Testis (tissue), 2 donors: ENCODE results near the gene PLSCR1.

Source experiments
- CTCF ChIP-seq, 3 experiments: fragments of 450-650 bp in 2 of 3; fragments of 200-600 bp in 1 of 3; sonication (generic) in 1 of 3; IDR thresholded peaks; one replicate each; pipeline ENCODE4 v1.5.1; 2016 to 2019; ENCODE audit warnings: antibody characterized with exemption in 3 of 3, mild to moderate bottlenecking in 2 of 3, moderate library complexity in 1 of 3
- POLR2A ChIP-seq: fragments of 450-650 bp; IDR thresholded peaks from one replicate; pipeline ENCODE4 v1.6.1; 2017; ENCODE audit warnings: antibody characterized with exemption, mild to moderate bottlenecking, moderate library complexity

- TF ChIP-seq CTCF (IDR thresholded peaks at IDR 0.05) (no peak), POLR2A (no peak)
These were observed 40.8 kb downstream of the PLSCR1 start for GRCh38 chr3:146503461-146504202.
